Activated T-cell treated with anti-CD3 and anti-CD28 coated beads for 48 hours (primary cell): ENCODE measurements around the gene SLAIN1.

ENCODE experiments used
- DNase-seq: peaks from one replicate; pipeline ENCODE4 v3.0.0-alpha.2; 2020; ENCODE audit warnings: low read depth

Gene SLAIN1

GRCh38 chr13:77714119-77714755 lies 16.8 kb downstream of the SLAIN1 start:
- DNase-seq, result no peak

GRCh38 chr13:77715233-77715891 lies 17.9 kb downstream of the SLAIN1 start:
- DNase-seq, result no peak

DNA sequence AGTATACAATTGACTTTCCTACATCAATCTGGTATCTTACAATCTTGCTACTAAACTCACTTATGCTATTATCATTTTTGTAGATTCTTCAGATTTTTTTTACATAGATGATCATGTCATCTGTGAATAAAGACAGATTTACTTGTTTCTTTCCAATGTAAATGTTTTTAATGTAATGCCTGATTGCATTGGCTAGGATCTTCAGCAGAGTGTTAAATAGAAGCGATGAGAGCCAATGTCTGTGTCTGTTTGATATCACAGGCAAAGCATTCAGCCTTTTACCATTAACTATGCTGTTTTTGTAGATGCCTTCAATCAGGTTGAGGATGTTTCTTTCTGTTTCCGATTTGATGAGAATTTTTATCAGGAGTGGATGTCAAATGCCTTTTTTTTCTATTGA lies 19.2 kb downstream of the SLAIN1 start:
- DNase-seq, result no peak

GRCh38 chr13:77717508-77717907 lies 20.0 kb downstream of the SLAIN1 start:
- DNase-seq, result no peak

- DNase-seq, result no peak
Measured at GRCh38 chr13:77719128-77719527, 21.6 kb downstream of the SLAIN1 start.

- no peak for DNase-seq
Measured at GRCh38 chr13:77720988-77721387, 23.5 kb downstream of the SLAIN1 start.

GRCh38 chr13:77724092-77724491 lies 26.6 kb downstream of the SLAIN1 start:
- DNase-seq, result no peak

DNA sequence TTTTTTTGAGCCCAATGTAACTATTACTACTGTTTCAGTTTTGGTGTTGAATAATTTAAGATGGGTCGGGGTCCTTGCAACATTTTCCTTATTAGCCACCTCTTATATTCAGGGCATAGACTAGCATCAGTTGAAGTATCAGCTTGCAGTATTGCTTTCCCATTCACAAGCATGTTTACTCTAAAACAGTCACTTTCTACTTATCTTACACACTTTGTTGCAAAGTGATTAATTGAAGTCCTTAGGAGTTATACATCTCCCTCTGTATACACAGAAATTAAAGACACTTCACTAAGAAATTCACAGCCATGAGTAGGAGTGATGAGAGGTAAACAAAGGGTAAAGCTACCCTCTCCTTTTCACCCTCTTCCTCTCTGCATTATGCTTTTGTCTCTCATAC lies 27.6 kb downstream of the SLAIN1 start:
- no peak for DNase-seq

- no peak for DNase-seq
Measured at GRCh38 chr13:77728265-77729125, 31.0 kb downstream of the SLAIN1 start.

- no peak for DNase-seq
Measured at GRCh38 chr13:77729502-77730221, 32.2 kb downstream of the SLAIN1 start.

DNA sequence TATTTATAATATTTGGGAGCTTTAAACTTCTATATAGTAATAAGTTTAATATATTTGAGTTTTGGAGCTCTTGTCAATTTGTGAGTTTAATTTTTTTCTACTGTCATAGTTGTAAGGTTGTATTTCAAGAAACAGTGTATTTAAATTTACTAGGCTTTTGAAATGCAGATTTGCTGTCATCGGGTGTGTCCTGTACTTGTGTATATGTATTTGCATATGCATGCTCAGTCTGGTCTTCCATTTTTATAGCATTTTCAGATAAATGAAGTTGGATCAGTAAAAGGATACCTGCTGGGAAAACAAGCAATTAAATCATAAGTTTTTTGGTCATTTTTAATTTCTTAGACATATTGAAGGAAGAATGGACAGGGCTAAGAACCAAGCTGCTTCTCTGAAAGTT lies 33.1 kb downstream of the SLAIN1 start:
- DNase-seq, result no peak

DNA sequence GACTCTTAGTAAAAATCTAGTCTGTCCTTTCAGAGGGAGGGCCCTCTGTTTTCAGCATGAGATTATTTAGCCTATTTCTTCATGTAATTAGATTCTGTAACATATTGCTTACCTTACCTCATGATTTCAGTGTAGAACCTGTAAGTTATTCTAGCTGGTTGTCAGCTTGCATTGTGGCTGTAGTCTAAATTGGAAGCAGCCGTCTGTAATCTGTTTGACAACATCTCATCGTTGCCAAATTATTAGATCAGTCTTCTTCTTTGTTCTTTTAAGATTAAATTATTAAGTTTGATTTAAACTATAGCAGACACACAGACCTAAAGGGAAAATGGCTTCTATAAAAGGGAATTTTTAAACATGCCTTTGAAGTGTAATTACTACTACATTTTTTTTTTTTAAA lies 34.8 kb downstream of the SLAIN1 start:
- DNase-seq, result no peak

GRCh38 chr13:77733674-77734073 lies 36.2 kb downstream of the SLAIN1 start:
- DNase-seq, result no peak

DNA sequence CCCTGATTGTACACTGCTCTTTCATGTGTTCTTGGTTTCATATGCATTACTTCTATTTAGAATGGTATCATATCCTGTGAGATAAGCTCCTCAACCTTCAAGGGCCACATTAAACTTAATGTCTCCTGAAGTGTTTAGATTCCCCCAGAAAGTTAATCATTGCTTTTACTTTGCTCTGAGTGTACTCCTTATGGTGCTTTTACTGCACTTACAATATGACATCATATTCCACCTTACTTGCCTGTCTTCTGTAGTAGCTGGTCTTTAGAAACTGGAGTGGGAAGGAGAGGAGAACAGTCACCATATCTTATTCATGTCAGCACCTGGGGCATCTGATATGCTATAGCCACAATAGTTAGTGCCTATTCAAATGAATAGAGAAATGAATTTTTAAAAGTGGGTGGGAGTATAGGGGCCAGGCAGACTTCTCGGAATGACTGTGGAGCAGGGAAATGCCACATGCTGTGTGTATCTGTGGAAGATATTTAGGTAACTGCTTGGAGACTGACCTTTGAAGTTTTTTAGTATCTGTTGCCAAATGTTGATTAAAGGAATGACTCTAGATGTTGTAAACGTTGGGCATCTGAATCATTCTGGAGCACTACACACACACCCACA lies 40.2 kb downstream of the SLAIN1 start:
- no peak for DNase-seq

GRCh38 chr13:77740097-77740735 lies 42.7 kb downstream of the SLAIN1 start:
- DNase-seq, result no peak

DNA sequence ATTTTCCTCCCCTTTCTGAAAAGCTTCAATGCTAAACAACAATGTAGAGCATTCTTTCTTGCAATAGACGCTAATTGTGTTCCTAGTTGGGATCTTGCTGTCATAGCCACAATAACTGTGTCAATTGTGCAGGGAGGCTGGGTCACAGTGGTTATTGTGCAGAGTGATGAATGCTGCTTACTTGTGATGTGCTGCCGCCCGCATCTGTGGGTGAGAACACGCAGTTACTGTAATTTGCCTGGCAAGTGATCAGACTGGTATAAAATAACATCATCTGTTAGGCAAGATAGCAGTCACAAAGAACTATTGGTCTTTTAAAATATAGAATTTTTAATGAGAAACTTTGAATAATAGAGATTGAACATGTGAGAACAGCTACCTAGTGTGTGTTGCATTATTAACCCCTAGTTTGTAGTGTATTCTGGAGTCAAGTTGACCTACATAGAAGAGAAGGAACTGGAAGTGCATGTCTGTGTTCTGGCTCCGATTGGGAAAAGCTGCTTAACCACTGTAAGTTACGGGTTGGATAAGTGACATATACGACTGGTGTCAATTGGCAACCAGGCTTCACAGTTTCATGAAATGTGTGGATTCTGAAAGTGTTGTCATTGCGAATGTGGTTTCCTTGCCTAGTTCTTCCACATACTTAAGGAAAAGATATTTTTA lies 43.6 kb downstream of the SLAIN1 start:
- no peak for DNase-seq

GRCh38 chr13:77741597-77741972 lies 44.1 kb downstream of the SLAIN1 start:
- DNase-seq, result no peak

GRCh38 chr13:77742801-77743200 lies 45.3 kb downstream of the SLAIN1 start:
- no peak for DNase-seq

DNA sequence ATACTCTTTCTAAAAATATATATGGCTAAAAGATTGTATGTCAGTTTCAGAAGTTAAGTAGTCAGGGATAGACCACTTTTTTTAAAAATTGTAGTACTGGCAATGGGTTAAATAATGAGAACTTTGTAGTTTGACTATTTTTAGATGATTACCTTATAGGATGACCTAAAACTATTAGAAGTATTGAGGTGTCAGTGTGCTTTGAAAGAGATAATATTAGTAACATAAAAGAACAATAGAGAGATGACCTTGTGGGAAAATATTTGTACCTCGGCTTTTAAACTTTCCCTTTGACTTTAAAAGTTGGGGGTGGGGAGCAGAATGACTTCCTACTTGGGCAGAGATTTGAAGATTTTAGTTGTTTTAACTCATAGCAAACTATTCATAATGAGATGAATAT lies 48.3 kb downstream of the SLAIN1 start:
- no peak for DNase-seq

- no peak for DNase-seq
Measured at GRCh38 chr13:77749344-77749880, 51.9 kb downstream of the SLAIN1 start.
